Activated naive CD8-positive, alpha-beta T cell treated with anti-CD3 and anti-CD28 coated beads, Interleukin-2, amount 50 U/mL, for 24 hours (primary cell): Measurements from ENCODE around the gene FBXL16.
A peak's percentile ranks its signal among the peaks of the same experiment; 100 is the strongest.

Experiments
- ATAC-seq: fragments of 150-1000 bp; cut with Tn5 transposase; one replicate; pipeline ENCODE4 v1.10.0; 2021
- DNase-seq: peaks from one replicate; pipeline ENCODE4 v3.0.0; 2021
- H3K27ac Mint-ChIP-seq: one replicate; pipeline ENCODE4 v1.8.0; 2021; ENCODE audit warnings: mild to moderate bottlenecking, mixed read lengths
- H3K27me3 Mint-ChIP-seq: one replicate; pipeline ENCODE4 v1.8.0; 2021; ENCODE audit warnings: mixed read lengths
- H3K36me3 Mint-ChIP-seq: one replicate; pipeline ENCODE4 v1.8.0; 2021; ENCODE audit warnings: low read depth, mixed read lengths
- H3K4me1 Mint-ChIP-seq: one replicate; pipeline ENCODE4 v1.8.0; 2021; ENCODE audit warnings: mixed read lengths
- H3K4me3 Mint-ChIP-seq: one replicate; pipeline ENCODE4 v1.8.0; 2021; ENCODE audit warnings: mild to moderate bottlenecking, moderate library complexity, mixed read lengths
- H3K9me3 Mint-ChIP-seq: one replicate; pipeline ENCODE4 v1.8.0; 2021; ENCODE audit warnings: mixed read lengths

FBXL16 gene

DNA sequence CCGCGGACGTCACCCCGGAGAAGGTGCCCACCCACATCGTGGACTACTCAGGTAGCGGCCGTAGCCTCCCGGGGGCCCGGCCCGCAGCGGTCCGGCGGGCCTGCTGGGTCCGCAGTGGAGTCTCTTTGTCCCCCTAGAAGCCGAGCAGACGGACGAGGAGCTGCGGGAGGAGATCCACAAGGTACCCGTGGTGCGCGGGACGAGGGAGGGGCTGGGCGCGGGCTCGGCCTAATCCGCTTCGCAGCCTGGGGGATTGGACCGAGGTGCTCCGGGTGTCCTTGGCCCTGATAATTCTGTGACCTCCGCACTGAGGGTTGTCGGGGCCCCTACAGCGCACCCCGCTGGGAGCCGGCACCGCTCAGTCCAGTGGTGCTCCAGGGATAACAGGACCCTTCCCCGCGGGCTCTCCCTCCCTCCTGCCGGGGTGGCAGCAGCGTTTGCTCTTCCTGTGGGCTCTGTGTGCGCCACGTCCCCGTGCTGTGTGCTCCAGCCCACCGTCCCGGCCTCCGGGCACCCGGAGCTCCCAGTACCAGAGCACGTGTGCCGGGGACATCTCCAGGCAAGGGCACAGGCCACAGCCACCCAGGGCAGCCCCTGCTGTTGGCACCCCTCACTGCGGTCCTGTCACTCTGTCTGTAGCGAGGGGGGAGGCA, 37.0 kb downstream of the FBXL16 start:
- H3K36me3 Mint-ChIP-seq = peaks cover 5% of the 10 kb centered on the region
- peak overlapping the region; percentile 76 for H3K4me3 Mint-ChIP-seq
- ATAC-seq (no peak), DNase-seq (no peak)
- H3K9me3 Mint-ChIP-seq = no peaks in the 10 kb centered on the region
- peaks cover 6% of the 10 kb centered on the region for H3K4me1 Mint-ChIP-seq
- H3K27ac Mint-ChIP-seq = peak overlapping the region; percentile 67
- H3K27me3 Mint-ChIP-seq = no peaks in the 10 kb centered on the region

DNA sequence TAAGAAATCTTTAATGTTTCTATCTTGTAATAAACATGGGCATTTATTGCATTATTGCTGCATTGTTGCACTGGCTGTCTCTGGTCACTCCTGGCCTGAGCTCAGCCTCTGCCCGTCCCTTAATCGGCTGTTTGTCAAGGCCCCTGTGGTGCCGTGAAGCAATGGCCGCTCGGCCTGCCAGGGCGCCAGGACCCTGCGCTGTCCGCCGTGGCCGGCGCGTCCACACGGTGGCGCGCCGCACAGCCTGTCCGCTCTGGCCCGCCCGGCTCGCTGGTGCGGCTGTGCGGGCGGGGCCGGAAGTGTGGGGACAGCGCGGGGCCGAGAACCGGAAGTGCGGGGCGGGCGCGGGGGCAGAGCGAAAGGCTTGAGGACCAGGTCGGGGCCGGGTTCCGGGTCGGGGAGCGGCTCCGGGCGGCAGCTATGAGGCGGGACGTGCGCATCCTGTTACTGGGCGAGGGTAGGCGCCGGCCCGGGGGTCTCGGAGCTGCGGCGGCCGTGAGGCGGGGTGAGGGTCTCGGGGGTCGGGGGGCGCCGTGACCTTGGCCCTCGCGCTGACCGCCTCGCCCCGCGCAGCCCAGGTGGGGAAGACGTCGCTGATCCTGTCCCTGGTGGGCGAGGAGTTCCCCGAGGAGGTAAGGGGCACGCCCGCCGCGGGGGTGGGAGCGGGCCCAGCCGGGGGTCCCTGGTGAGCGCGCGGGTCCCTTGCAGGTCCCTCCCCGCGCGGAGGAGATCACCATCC, 37.7 kb downstream of the FBXL16 start, which contains the start of gene RHOT2:
Gene RHOT2 (plus strand): TSS at position 353 of the 739 bp plus-strand sequence. CDS start 68 bp downstream, at position 421.
- peak; percentile 96 for DNase-seq
- Mint-ChIP-seq H3K36me3 (peaks cover 5% of the 10 kb centered on the region), H3K27ac (peak within 1 kb of the TSS; percentile 86), H3K27me3 (no peaks in the 10 kb centered on the region), H3K4me1 (peaks cover 6% of the 10 kb centered on the region), H3K4me3 (peak within 1 kb of the TSS; percentile 76), H3K9me3 (no peaks in the 10 kb centered on the region)
- ATAC-seq = peak; percentile 96

GRCh38 chr16:667113-667779, 38.4 kb downstream of the FBXL16 start:
- Mint-ChIP-seq H3K27me3 (no peaks in the 10 kb centered on the region), H3K4me3 (peak overlapping the region; percentile 76), H3K27ac (peak overlapping the region; percentile 86), H3K9me3 (no peaks in the 10 kb centered on the region), H3K36me3 (peaks cover 7% of the 10 kb centered on the region), H3K4me1 (peaks cover 6% of the 10 kb centered on the region)
- DNase-seq = no peak
- no peak for ATAC-seq

GRCh38 chr16:666572-666971, 39.0 kb downstream of the FBXL16 start:
- ATAC-seq = no peak
- peaks cover 6% of the 10 kb centered on the region for H3K4me1 Mint-ChIP-seq
- H3K4me3 Mint-ChIP-seq = no peak overlapping the region
- H3K9me3 Mint-ChIP-seq = no peaks in the 10 kb centered on the region
- no peak overlapping the region for H3K27ac Mint-ChIP-seq
- peaks cover 7% of the 10 kb centered on the region for H3K36me3 Mint-ChIP-seq
- H3K27me3 Mint-ChIP-seq = no peaks in the 10 kb centered on the region
- DNase-seq = no peak

DNA sequence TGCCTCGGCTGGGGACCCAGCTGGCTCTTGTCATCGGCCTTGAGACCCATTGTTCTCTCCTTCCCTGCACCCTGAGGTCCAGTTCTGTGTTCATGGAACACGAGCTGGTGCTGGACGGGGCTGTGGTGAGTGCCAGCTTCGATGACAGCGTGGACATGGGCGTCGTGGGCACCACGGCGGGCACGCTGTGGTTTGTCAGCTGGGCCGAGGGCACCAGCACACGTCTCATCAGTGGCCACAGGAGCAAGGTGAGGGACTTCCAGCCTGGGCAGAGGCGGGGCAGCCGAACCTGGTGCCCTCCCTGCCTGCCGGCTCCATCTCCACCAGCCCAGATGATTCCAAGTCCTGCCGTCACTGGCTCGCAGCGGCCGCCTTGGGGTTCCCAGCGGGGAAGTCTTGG, 43.0 kb downstream of the FBXL16 start:
- Mint-ChIP-seq H3K4me3 (no peak overlapping the region), H3K36me3 (peaks cover 2% of the 10 kb centered on the region), H3K27me3 (no peaks in the 10 kb centered on the region), H3K9me3 (no peaks in the 10 kb centered on the region), H3K27ac (no peak overlapping the region), H3K4me1 (peaks cover 6% of the 10 kb centered on the region)
- no peak for DNase-seq
- no peak for ATAC-seq

- peaks cover 5% of the 10 kb centered on the region for H3K4me1 Mint-ChIP-seq
- no peaks in the 10 kb centered on the region for H3K9me3 Mint-ChIP-seq
- H3K27me3 Mint-ChIP-seq = no peaks in the 10 kb centered on the region
These were observed 43.5 kb downstream of the FBXL16 start for GRCh38 chr16:662095-662494.

DNA sequence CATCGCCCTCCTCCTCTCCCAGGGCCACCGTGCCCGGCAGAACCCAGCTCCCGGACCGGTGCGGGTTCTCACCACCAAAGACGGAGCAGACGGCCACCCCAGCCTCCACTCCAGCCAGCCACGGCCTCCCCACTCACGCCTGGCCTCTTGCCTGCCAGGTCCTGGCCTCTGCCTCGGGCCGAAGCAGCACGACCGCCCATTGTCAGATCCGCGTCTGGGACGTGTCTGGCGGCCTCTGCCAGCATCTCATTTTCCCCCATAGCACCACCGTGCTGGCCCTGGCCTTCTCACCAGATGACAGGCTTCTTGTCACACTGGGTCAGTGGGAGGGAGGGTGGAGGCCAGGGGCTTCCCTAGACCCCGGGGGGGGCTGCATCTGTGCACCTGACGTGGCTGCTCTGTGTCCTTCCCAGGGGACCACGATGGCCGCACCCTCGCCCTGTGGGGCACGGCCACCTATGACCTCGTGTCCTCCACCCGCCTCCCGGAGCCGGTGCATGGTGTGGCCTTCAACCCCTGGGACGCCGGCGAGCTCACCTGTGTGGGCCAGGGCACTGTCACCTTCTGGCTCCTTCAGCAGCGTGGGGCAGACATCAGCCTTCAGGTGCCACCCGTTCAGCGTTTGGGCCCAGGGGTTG, 44.3 kb downstream of the FBXL16 start:
- no peak for DNase-seq
- H3K27ac Mint-ChIP-seq = no peak overlapping the region
- no peak overlapping the region for H3K4me3 Mint-ChIP-seq
- no peak for ATAC-seq
- H3K27me3 Mint-ChIP-seq = no peaks in the 10 kb centered on the region
- H3K36me3 Mint-ChIP-seq = peaks cover 2% of the 10 kb centered on the region
- no peaks in the 10 kb centered on the region for H3K9me3 Mint-ChIP-seq
- H3K4me1 Mint-ChIP-seq = peaks cover 5% of the 10 kb centered on the region

More at GRCh38 chr16:662095-662494, 43.5 kb downstream of the FBXL16 start:
- H3K4me3 Mint-ChIP-seq = no peak overlapping the region
- H3K27ac Mint-ChIP-seq = no peak overlapping the region
- H3K36me3 Mint-ChIP-seq = peaks cover 2% of the 10 kb centered on the region
- ATAC-seq (no peak), DNase-seq (no peak)

DNA sequence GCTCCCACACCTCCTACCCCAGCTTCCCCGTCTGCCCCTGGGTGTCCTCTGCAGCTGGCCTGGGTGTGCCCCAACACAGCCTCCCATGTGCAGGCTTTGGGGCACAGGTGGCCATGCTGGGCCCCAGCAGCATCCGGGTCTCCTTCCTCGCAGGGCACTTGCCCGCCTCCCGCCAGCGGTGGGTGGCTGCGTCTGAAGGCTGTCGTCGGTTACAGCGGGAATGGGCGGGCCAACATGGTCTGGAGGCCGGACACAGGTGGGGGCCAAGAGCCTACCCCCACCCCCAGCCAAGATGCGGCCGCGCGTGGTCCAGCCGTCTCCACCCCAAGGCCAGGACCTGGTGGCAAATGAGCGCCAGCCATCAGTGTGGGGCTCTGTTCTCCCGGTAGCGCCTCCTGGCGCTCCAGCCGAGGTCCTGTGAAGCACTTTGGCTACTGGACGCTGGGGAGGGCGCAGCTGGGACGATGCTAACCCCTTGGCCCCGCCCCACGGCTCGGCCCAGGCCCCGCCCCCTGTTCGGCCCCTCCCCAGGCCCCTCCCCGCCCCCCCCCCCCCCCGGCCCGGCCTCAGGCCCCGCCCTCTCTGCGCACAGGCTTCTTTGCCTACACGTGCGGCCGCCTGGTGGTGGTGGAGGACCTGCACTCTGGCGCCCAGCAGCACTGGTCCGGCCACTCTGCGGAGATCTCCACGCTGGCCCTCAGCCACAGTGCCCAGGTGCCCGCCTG, 45.0 kb downstream of the FBXL16 start:
- no peaks in the 10 kb centered on the region for H3K9me3 Mint-ChIP-seq

DNA sequence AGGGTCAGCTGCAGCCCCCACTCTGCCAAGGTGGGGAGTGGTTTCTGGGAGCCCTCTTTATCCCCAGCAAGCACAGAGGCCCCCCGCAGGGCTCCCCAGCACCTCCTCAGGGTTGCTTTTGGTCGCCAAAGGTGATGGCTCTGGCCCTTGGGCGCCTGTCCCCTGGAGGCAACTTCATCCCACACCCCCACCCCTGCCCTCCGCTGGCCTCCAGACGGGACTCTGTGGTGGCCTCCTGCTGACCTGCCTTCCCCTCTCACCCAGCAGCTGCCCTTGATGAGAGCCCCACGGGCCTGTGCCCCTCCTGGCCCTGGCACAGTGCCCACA, 45.5 kb downstream of the FBXL16 start:
- peaks cover 5% of the 10 kb centered on the region for H3K4me1 Mint-ChIP-seq
- H3K9me3 Mint-ChIP-seq = no peaks in the 10 kb centered on the region
- peaks cover 2% of the 10 kb centered on the region for H3K36me3 Mint-ChIP-seq
- no peak for ATAC-seq
- no peaks in the 10 kb centered on the region for H3K27me3 Mint-ChIP-seq
- no peak overlapping the region for H3K27ac Mint-ChIP-seq
- no peak overlapping the region for H3K4me3 Mint-ChIP-seq
- DNase-seq = no peak

More for the DNA sequence above, 45.0 kb downstream of the FBXL16 start:
- no peak overlapping the region for H3K27ac Mint-ChIP-seq
- no peak overlapping the region for H3K4me3 Mint-ChIP-seq
- no peaks in the 10 kb centered on the region for H3K27me3 Mint-ChIP-seq
- DNase-seq (peak; percentile 68), ATAC-seq (peak; percentile 47)
- H3K4me1 Mint-ChIP-seq = peaks cover 5% of the 10 kb centered on the region
- H3K36me3 Mint-ChIP-seq = peaks cover 2% of the 10 kb centered on the region

DNA sequence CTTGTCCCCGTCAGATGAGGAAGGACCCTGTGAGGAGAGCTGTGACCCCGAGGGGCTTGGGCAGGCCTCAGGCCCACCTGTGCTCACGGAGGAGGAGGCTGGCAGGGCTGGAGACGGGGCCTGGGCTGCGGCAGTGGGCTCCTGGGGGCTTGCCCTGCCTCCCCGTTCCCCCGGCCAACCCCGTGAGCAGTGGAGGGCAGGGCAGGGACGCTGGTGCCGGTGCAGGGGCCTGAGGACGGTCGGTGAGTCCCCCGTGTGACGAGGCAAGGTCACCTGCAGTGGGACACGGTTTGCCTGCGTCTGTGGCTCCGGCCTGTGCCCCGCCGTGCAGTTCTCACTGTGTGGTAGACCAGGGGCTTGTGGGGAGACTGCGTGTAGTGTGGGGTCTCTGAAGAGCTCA, 46.0 kb downstream of the FBXL16 start:
- Mint-ChIP-seq H3K27me3 (no peaks in the 10 kb centered on the region), H3K4me3 (no peak overlapping the region), H3K9me3 (no peaks in the 10 kb centered on the region), H3K4me1 (peaks cover 5% of the 10 kb centered on the region), H3K27ac (no peak overlapping the region), H3K36me3 (peaks cover 2% of the 10 kb centered on the region)
- ATAC-seq = no peak
- no peak for DNase-seq

DNA sequence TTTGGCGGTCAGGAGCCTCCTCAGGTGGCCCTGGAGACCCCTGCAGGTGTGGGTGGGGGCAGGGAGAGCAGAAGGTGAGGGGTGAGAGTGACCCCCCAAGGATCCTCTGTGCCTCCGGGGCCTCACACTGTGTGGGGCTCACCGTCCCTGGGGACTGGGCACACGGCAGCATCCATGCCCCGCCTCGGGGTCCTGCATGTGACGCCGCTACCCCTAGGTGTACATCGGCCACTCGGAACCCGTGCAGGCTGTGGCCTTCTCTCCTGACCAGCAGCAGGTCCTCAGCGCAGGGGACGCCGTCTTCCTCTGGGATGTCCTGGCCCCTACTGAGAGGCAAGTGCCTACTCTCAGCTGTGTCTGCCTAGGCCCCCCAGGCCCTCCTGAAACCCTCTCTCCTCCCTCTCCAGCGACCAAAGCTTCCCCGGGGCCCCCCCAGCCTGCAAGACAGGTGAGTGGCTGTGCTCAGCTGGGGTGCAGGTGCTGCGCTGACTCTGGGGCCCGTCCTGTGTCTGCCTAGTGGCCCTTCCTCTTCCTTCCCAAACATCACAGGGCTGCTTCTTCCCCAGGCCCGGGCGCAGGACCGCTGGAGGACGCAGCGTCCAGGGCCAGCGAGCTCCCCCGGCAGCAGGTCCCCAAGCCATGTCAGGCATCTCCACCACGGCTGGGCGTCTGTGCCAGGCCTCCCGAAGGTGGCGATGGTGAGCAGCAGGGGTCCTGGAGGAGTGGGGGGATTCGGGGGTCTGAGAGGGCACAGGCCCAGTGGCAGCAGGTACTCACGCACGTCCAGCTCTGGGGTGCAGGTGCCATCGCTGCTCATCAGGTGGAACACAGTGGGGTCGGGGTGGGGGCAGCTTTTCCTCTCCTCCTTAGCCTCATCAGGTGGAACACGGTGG, 46.7 kb downstream of the FBXL16 start:
- ATAC-seq (no peak), DNase-seq (no peak)
- H3K27ac Mint-ChIP-seq = no peak overlapping the region
- H3K36me3 Mint-ChIP-seq = peaks cover 2% of the 10 kb centered on the region
- H3K9me3 Mint-ChIP-seq = no peaks in the 10 kb centered on the region
- H3K4me1 Mint-ChIP-seq = peaks cover 5% of the 10 kb centered on the region
- H3K4me3 Mint-ChIP-seq = no peak overlapping the region
- no peaks in the 10 kb centered on the region for H3K27me3 Mint-ChIP-seq

- no peaks in the 10 kb centered on the region for H3K9me3 Mint-ChIP-seq
- H3K4me1 Mint-ChIP-seq = peaks cover 5% of the 10 kb centered on the region
These were observed 48.1 kb downstream of the FBXL16 start for GRCh38 chr16:657487-657886.

DNA sequence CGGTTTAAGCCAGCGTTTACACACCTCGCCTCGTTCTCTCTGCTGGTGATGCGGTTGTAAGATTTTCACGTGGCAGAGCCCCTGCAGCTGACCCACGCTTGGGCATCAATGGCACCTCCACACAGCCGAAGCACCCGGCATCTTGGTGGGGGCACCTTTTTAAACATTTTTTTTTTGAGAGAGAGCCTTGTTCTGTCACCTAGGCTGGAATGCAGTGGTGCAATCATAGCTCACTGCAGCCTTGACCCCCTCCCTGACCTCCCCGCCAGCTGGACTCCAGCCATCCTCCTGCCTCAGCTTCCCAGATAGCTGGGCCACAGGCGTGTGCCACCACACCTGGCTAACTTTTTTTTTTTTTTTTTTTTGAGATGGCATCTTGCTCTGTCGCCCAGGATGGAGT, 51.6 kb downstream of the FBXL16 start:
- Mint-ChIP-seq H3K27me3 (no peaks in the 10 kb centered on the region), H3K4me3 (no peak overlapping the region), H3K9me3 (no peaks in the 10 kb centered on the region), H3K4me1 (peaks cover 4% of the 10 kb centered on the region), H3K27ac (no peak overlapping the region), H3K36me3 (peaks cover 2% of the 10 kb centered on the region)
- ATAC-seq (no peak), DNase-seq (no peak)

More at GRCh38 chr16:657487-657886, 48.1 kb downstream of the FBXL16 start:
- DNase-seq (no peak), ATAC-seq (no peak)
- Mint-ChIP-seq H3K27me3 (no peaks in the 10 kb centered on the region), H3K36me3 (peaks cover 3% of the 10 kb centered on the region), H3K4me3 (no peak overlapping the region), H3K27ac (no peak overlapping the region)
